ENCODE data around the gene FERMT3. TPM values are rescaled to one million over a fixed set of nuclear protein-coding genes. Genes with fewer than 3 reads are reported as not detected.

The FERMT3 gene
- total RNA-seq, 1 donor from 2014 or later: 202 TPM

DNA sequence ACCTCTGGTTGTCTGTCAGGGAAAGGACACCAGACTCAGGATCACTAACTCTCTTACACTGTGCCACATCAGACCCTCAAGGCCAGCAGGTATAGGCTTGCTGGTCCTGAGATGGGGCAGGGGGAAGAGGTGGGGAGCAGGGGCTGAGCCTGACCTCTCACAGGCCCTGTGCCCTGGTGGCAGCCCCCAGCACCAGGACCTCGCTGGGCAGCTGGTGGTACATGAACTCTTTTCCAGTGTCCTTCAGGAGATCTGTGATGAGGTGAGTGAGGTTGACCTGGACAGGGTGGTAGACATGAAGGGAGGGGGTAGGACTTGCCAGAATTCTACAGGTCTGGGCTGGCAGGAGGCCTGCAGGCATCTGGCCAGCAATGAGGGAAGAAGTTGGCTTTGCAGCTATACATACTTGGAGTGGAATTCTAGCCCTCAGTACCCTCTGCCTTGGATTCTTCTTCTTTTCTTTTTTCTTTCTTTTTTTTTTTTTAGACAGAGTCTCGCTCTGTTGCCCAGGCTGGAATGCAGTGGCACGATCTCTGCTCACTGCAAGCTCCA is 21.0 kb downstream of the FERMT3 start:
- Mint-ChIP-seq H3K4me1 (ENCODE audit: low read depth) (peaks cover 22% of the 10 kb centered on the region), H3K27ac (peak overlapping the region; percentile 62), H3K9me3 (no peaks in the 10 kb centered on the region), H3K27me3 (ENCODE audit: low read depth) (no peaks in the 10 kb centered on the region), H3K4me3 (ENCODE audit: low read depth) (peak overlapping the region; percentile 84), H3K36me3 (ENCODE audit: low read depth) (peaks cover 11% of the 10 kb centered on the region)
- DNase-seq (ENCODE audit: low spot score): no peak
- intact Hi-C loops (cut with micrococcal nuclease): loop anchor here (5.0 kb wide), 1 partner anchor 40 kb away; the partner anchor contains the start of gene STIP1

DNA sequence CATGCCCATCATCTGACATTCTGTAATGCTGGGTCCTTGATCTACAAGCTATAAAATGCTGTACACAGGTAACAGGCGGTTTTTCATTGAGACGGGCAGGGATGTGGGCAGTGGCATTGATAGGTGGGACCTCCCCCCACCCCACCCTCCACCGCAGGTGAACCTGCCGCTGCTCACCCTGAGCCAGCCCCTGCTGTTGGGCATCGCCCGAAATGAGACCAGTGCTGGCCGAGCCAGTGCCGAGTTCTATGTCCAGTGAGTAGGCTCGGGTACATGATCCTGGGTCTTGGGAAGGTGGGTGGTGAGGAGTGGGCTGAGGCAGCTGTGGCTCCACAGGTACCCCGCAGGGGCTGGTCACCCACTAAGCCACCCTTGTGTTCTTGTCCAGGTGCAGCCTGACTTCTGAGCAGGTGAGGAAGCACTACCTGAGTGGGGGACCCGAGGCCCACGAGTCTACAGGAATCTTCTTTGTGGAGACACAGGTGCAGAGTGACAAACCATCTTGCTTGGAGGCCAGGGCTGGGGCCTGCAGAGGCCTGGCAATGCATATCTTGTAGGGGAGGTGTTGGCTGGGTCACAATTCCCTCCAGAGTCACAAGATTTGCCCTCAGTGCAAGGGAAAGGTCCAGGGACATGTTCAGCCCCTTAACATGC is 22.7 kb downstream of the FERMT3 start:
- intact Hi-C loops (cut with micrococcal nuclease): loop anchor here (5.0 kb wide), 1 partner anchor 42 kb away; the partner anchor contains the start of gene STIP1
- Mint-ChIP-seq H3K27me3 (ENCODE audit: low read depth) (no peaks in the 10 kb centered on the region), H3K4me1 (ENCODE audit: low read depth) (peaks cover 22% of the 10 kb centered on the region), H3K27ac (no peak overlapping the region), H3K4me3 (ENCODE audit: low read depth) (peak overlapping the region; percentile 84), H3K9me3 (no peaks in the 10 kb centered on the region), H3K36me3 (ENCODE audit: low read depth) (peaks cover 7% of the 10 kb centered on the region)
- no peak for DNase-seq (ENCODE audit: low spot score)

DNA sequence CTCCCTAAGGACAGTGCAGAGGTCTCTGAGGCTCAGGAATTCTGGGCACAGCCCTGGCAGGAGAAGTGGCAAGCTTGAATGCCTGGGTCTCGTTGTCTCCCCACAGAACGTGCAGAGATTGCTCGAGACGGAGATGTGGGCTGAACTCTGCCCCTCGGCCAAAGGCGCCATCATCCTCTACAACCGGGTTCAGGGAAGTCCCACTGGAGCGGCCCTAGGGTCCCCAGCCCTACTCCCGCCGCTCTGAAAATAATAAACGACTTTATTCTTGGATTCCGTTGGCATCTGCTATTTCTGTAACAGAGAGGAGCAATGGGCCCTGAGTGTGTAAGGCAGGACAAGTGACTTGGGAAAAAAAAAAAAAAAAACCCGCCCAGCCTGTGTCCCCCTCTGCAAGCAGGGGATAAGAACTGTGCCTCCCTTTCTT is 23.2 kb downstream of the FERMT3 start:
- H3K4me3 Mint-ChIP-seq (ENCODE audit: low read depth): peak overlapping the region; percentile 84

DNA sequence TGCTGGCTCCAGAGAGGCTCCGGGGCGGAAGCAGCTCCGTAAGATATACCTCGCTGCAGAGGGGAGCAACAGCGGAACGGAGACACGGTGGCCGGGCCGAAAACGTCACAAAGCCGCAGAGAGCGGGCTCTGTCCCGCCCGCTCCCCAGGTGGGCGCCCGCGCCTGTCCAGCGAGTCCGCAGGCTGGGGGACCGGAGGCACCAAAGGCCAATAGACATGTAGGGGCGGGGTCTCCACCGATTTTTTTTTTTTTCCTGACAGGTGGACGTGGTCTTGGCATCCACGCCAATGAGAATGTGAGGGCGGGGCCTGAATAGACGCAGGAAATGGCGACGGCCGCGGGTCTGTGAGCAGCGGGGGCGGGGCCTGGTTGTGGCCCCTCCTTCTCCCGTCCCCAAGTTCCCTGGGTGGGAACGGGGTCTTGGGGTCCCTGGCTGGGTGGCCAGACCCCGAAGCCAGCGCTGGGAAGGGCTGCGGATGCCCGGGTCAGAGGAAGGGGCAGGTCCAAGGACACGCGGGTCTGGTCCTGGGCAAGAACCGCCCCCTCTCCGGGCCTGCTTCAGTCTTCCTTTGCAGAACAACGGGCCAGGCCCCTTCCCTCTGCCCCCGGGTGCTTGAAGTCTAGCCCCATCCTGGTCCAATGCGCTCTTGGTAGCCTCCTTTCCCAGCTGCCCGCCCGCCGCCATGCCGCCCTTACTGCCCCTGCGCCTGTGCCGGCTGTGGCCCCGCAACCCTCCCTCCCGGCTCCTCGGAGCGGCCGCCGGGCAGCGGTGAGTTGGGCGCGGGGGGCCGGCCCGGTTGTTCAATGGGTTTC is 23.9 kb downstream of the FERMT3 start, which contains the start of gene DNAJC4:
TSS of gene DNAJC4 (plus strand) at position 378 of the 814 bp plus-strand sequence. CDS start at position 685, 307 bp downstream.
- Mint-ChIP-seq H3K4me1 (ENCODE audit: low read depth) (peaks cover 26% of the 10 kb centered on the region), H3K36me3 (ENCODE audit: low read depth) (peaks cover 3% of the 10 kb centered on the region), H3K4me3 (ENCODE audit: low read depth) (peak within 1 kb of the TSS; percentile 84), H3K27me3 (ENCODE audit: low read depth) (no peaks in the 10 kb centered on the region), H3K9me3 (no peaks in the 10 kb centered on the region), H3K27ac (peak within 1 kb of the TSS; percentile 81)
- intact Hi-C loops (cut with micrococcal nuclease): no loop called here
- DNase-seq (ENCODE audit: low spot score): peak; percentile 89

More for the DNA sequence above, 23.2 kb downstream of the FERMT3 start:
- Mint-ChIP-seq H3K27me3 (ENCODE audit: low read depth) (no peaks in the 10 kb centered on the region), H3K9me3 (no peaks in the 10 kb centered on the region), H3K27ac (peak overlapping the region; percentile 81), H3K4me1 (ENCODE audit: low read depth) (peaks cover 22% of the 10 kb centered on the region), H3K36me3 (ENCODE audit: low read depth) (peaks cover 6% of the 10 kb centered on the region)
- DNase-seq (ENCODE audit: low spot score): no peak
- intact Hi-C loops (cut with micrococcal nuclease): loop anchor here (5.0 kb wide), 1 partner anchor 42 kb away; the partner anchor contains the start of gene STIP1

DNA sequence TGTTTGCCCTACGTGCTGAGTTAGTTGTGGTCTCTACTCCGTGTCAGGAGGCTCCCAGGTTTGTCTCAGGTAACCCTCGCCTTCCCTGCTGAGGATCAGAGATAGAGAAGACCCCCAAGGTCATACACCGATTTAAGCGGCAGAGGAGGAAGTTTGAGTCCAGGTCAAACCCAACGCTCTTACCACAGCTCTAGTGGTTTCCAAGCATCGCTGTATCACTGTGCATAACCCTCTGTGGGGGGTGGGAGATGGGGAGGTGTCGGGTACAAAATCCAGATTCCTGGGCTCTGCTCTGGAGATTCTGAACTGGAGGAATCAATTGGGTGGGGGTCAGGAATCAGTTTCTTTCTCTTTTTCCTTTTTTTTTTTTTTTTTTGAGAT is 24.5 kb downstream of the FERMT3 start:
- no peaks in the 10 kb centered on the region for H3K9me3 Mint-ChIP-seq
- no peak for DNase-seq (ENCODE audit: low spot score)
- H3K36me3 Mint-ChIP-seq (ENCODE audit: low read depth): peaks cover 6% of the 10 kb centered on the region
- intact Hi-C loops (cut with micrococcal nuclease): no loop called here
- no peaks in the 10 kb centered on the region for H3K27me3 Mint-ChIP-seq (ENCODE audit: low read depth)
- peak overlapping the region; percentile 68 for H3K27ac Mint-ChIP-seq
- peak overlapping the region; percentile 84 for H3K4me3 Mint-ChIP-seq (ENCODE audit: low read depth)
- H3K4me1 Mint-ChIP-seq (ENCODE audit: low read depth): peaks cover 29% of the 10 kb centered on the region

DNA sequence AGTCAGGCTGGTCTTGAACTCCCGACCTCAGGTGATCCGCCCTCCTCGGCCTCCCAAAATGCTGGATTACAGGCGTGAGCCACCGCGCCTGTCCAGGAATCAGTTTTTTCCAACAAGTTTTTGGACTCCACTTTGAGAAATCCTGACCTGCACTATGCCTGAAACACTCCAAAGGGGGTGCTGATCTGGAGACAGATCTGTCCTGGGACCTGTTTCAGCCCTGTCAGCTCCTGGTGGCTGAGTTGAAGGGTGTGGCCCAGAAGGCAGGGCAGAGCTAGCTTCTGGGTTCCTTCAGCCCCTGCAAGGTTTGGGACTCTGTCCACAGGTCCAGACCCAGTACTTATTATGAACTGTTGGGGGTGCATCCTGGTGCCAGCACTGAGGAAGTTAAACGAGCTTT is 25.0 kb downstream of the FERMT3 start:
- no peak overlapping the region for H3K27ac Mint-ChIP-seq
- H3K9me3 Mint-ChIP-seq: no peaks in the 10 kb centered on the region
- H3K4me3 Mint-ChIP-seq (ENCODE audit: low read depth): peak overlapping the region; percentile 84
- peaks cover 29% of the 10 kb centered on the region for H3K4me1 Mint-ChIP-seq (ENCODE audit: low read depth)
- no peak for DNase-seq (ENCODE audit: low spot score)
- no peaks in the 10 kb centered on the region for H3K27me3 Mint-ChIP-seq (ENCODE audit: low read depth)
- intact Hi-C loops (cut with micrococcal nuclease): no loop called here
- H3K36me3 Mint-ChIP-seq (ENCODE audit: low read depth): peaks cover 6% of the 10 kb centered on the region

DNA sequence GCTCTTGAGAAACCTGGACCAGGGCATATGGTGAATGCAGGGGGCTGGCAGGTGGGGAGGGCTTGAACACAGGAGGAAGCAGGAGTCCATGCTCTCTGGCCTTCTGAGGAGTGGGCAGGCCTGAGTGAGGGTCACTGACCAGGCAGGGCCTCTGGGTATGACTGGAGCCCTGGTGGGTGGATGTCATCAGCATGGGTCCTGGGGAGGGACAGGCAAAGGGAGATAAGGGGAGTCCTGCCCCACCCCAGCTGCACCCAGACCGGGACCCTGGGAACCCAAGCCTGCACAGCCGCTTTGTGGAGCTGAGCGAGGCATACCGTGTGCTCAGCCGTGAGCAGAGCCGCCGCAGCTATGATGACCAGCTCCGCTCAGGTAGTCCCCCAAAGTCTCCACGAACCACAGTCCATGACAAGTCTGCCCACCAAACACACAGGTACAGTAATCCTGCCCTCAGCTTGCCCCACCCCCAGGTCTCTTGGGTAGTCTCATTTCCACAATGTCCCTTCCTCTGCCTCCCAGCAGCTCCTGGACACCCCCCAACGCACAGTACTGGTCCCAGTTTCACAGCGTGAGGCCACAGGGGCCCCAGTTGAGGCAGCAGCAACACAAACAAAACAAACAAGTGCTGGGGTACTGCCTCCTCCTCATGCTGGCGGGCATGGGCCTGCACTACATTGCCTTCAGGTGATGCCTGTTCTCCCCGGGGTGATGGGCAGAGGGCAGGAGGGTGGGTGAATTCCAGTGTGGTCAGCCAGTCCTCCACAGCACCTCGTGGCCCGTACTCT is 25.9 kb downstream of the FERMT3 start:
- peak overlapping the region; percentile 36 for H3K27ac Mint-ChIP-seq
- intact Hi-C loops (cut with micrococcal nuclease): no loop called here

DNA sequence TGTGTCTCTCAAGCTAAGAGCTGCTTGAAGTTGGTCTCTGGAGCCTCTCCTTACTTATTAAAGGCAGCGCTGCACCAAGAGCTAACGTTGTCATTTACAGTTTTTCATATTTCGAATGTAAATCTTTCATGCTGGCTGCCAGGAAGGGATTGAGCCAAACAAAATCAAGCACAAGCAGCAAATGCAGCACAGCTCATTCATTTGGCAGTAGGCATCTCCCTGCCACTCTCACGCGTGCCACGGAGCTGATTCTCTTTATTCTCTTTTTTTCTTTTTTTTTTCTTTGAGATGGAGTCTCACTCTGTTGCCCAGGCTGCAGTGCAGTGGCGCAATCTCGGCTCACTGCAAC is 26.4 kb downstream of the FERMT3 start:
- no peaks in the 10 kb centered on the region for H3K27me3 Mint-ChIP-seq (ENCODE audit: low read depth)
- peaks cover 18% of the 10 kb centered on the region for H3K36me3 Mint-ChIP-seq (ENCODE audit: low read depth)
- H3K4me1 Mint-ChIP-seq (ENCODE audit: low read depth): peaks cover 22% of the 10 kb centered on the region
- intact Hi-C loops (cut with micrococcal nuclease): no loop called here
- H3K4me3 Mint-ChIP-seq (ENCODE audit: low read depth): peak overlapping the region; percentile 72
- H3K9me3 Mint-ChIP-seq: no peaks in the 10 kb centered on the region
- DNase-seq (ENCODE audit: low spot score): no peak
- peak overlapping the region; percentile 36 for H3K27ac Mint-ChIP-seq

More for the DNA sequence above, 25.9 kb downstream of the FERMT3 start:
- Mint-ChIP-seq H3K9me3 (no peaks in the 10 kb centered on the region), H3K36me3 (ENCODE audit: low read depth) (peaks cover 13% of the 10 kb centered on the region), H3K4me3 (ENCODE audit: low read depth) (peak overlapping the region; percentile 84), H3K4me1 (ENCODE audit: low read depth) (peaks cover 26% of the 10 kb centered on the region), H3K27me3 (ENCODE audit: low read depth) (no peaks in the 10 kb centered on the region)
- DNase-seq (ENCODE audit: low spot score): no peak

DNA sequence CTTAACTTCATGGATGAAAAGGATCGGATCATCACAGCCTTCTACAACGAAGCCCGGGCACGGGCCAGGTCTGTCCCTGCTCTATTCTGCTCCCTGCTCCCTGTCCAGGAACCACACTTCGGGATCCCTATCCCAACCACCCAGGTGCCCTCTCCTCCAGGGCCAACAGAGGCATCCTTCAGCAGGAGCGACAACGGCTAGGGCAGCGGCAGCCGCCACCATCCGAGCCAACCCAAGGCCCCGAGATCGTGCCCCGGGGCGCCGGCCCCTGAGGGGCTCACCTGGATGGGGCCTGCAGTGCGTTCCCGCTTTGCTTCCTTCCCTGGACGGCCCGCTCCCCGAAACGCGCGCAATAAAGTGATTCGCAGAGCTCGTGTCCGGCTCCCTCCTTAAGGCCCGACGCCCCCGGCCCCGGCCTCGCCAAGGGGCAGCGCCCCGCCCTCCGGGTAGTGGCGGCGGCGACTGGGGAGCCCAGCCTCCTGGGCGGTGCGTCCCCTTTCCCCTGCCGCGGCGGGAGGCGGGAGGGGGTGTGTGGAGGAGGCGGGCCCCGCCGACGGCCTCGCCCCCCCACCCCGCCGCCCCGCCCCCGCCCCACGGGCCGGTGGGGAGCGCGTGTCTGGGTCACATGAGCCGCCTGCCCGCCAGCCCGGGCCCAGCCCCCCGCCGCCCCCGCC is 27.5 kb downstream of the FERMT3 start, which contains the start of gene VEGFB:
TSS of gene VEGFB (plus strand) at position 672 of the 674 bp plus-strand sequence. CDS start 250 bp downstream, outside the sequence.
- Mint-ChIP-seq H3K36me3 (ENCODE audit: low read depth) (peaks cover 27% of the 10 kb centered on the region), H3K27me3 (ENCODE audit: low read depth) (no peaks in the 10 kb centered on the region), H3K4me1 (ENCODE audit: low read depth) (peaks cover 20% of the 10 kb centered on the region), H3K4me3 (ENCODE audit: low read depth) (peak within 1 kb of the TSS; percentile 85), H3K27ac (peak within 1 kb of the TSS; percentile 60), H3K9me3 (no peaks in the 10 kb centered on the region)
- DNase-seq (ENCODE audit: low spot score): peak; percentile 71
- intact Hi-C loops (cut with micrococcal nuclease): no loop called here

DNA sequence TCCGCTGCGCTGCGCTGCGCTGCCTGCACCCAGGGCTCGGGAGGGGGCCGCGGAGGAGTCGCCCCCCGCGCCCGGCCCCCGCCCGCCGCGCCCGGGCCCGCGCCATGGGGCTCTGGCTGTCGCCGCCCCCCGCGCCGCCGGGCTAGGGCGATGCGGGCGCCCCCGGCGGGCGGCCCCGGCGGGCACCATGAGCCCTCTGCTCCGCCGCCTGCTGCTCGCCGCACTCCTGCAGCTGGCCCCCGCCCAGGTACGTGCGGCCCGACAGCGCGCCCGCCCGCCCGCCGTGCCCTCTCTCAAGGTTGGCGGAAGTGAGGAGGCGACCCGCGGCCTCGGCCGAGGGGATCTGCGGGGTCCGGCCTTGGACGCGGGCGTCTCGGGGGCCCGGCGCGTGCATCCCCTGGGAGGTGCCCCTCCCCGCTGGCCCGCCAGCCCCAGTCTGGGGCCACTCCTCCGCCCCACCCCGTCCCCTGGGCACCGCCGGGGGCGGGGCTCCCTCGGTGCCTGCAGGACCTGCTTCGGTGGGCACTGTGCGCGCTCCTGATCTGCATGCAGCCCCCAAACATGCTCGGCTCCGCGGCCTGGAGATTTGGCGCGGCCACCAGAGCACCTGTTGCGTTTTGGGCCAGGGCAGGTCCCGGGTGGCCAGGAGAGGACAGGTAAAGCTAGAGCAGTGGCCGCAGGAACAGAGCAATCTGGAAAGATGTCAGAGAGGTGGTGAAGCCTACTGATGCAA is 28.3 kb downstream of the FERMT3 start:
- H3K27ac Mint-ChIP-seq: peak overlapping the region; percentile 60
- peaks cover 14% of the 10 kb centered on the region for H3K4me1 Mint-ChIP-seq (ENCODE audit: low read depth)
- peak; percentile 43 for DNase-seq (ENCODE audit: low spot score)
- peak overlapping the region; percentile 85 for H3K4me3 Mint-ChIP-seq (ENCODE audit: low read depth)
- no peaks in the 10 kb centered on the region for H3K27me3 Mint-ChIP-seq (ENCODE audit: low read depth)
- H3K36me3 Mint-ChIP-seq (ENCODE audit: low read depth): peaks cover 27% of the 10 kb centered on the region
- intact Hi-C loops (cut with micrococcal nuclease): no loop called here
- no peaks in the 10 kb centered on the region for H3K9me3 Mint-ChIP-seq

DNA sequence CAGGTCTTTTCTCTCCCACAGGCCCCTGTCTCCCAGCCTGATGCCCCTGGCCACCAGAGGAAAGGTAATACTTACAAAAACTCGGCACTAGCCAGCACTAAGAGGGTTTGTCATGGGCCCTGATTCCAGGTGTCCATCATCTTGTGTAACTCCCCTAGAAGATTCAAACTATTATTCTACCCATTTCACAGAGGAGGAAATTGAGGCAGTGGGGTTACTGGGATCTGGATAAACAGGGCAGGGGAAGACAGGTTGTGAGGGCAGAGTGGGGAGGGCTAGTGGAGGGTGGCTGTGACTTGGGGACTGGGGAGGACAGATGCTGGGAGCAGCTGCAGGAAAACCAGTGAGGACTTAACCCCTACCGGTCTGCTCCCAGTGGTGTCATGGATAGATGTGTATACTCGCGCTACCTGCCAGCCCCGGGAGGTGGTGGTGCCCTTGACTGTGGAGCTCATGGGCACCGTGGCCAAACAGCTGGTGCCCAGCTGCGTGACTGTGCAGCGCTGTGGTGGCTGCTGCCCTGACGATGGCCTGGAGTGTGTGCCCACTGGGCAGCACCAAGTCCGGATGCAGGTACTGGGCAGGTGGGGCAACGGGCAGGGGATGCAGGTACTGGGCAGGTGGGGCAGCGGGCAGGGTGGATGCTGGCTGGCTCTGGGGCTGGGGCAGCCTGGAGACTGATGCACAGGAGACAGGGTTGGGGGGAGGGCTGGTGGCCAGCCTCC is 29.1 kb downstream of the FERMT3 start:
- Mint-ChIP-seq H3K27ac (no peak overlapping the region), H3K9me3 (no peaks in the 10 kb centered on the region), H3K4me1 (ENCODE audit: low read depth) (peaks cover 18% of the 10 kb centered on the region), H3K36me3 (ENCODE audit: low read depth) (peaks cover 32% of the 10 kb centered on the region), H3K27me3 (ENCODE audit: low read depth) (no peaks in the 10 kb centered on the region), H3K4me3 (ENCODE audit: low read depth) (peak overlapping the region; percentile 85)
- no peak for DNase-seq (ENCODE audit: low spot score)
- intact Hi-C loops (cut with micrococcal nuclease): no loop called here

Data from activated T-helper 2 cell treated with anti-CD3 and anti-CD28 coated beads, Interferon-gamma antibody, Interleukin-2, Interleukin-4, amounts not matched to agents 10 μg/mL and 5 μg/mL and 100 μg/mL, durations not matched to agents 14 hours and 24 hours and 36 hours (primary cell).